Right renal pelvis (tissue), 4 donors: Measurements from ENCODE around the gene CYP27A1. TPM values are rescaled to one million over a fixed set of nuclear protein-coding genes. Genes with fewer than 3 reads are reported as not detected.

Experiments
- DNase-seq, 4 donors: peaks; one replicate each; pipeline ENCODE4 v3.0.0-alpha.2; 2013; ENCODE audit warnings: low read depth in 4 of 4, low spot score in 3 of 4, missing footprints in 1 of 4
- polyA plus RNA-seq, 4 donors: library from polyadenylated mRNA; unstranded; fragments of 120-200 nt; gene quantifications; one replicate each; pipeline ENCODE4 v1.2.1, GENCODE V29; 2013; ENCODE audit not compliant: insufficient read length in 4 of 4

Gene CYP27A1
- 10 to 100 TPM; 44.3 to 57.6 (median 50.7) TPM for polyA plus RNA-seq

- DNase-seq: no peak
Observed at GRCh38 chr2:218781691-218782527, at the start of gene CYP27A1. Gene CYP27A1 (plus strand): TSS chr2:218782147. CDS start chr2:218782183, 36 bp downstream.

- no peak for DNase-seq
Observed at GRCh38 chr2:218732761-218733158, 49.2 kb upstream of the CYP27A1 start.

GRCh38 chr2:218733171-218734021, 48.6 kb upstream of the CYP27A1 start:
- no peak for DNase-seq

- DNase-seq: no peak
Observed at GRCh38 chr2:218734190-218734975, 47.6 kb upstream of the CYP27A1 start.

GRCh38 chr2:218736531-218736930, 45.4 kb upstream of the CYP27A1 start:
- DNase-seq: no peak

- no peak for DNase-seq
Observed at GRCh38 chr2:218743068-218743467, 38.9 kb upstream of the CYP27A1 start.

GRCh38 chr2:218744615-218745014, 37.3 kb upstream of the CYP27A1 start:
- DNase-seq: no peak

GRCh38 chr2:218745160-218745558, 36.8 kb upstream of the CYP27A1 start:
- no peak for DNase-seq

- DNase-seq: no peak
Observed at GRCh38 chr2:218745559-218746469, 36.1 kb upstream of the CYP27A1 start.

GRCh38 chr2:218746470-218746795, 35.5 kb upstream of the CYP27A1 start:
- DNase-seq: no peak

- no peak for DNase-seq
Observed at GRCh38 chr2:218746960-218747359, 35.0 kb upstream of the CYP27A1 start.

- no peak for DNase-seq
Observed at GRCh38 chr2:218748741-218749441, 33.1 kb upstream of the CYP27A1 start.

GRCh38 chr2:218754201-218754600, 27.7 kb upstream of the CYP27A1 start:
- DNase-seq: no peak

GRCh38 chr2:218754781-218755180, 27.2 kb upstream of the CYP27A1 start:
- no peak for DNase-seq

- no peak for DNase-seq
Observed at GRCh38 chr2:218755198-218755566, 26.8 kb upstream of the CYP27A1 start.

- DNase-seq: no peak
Observed at GRCh38 chr2:218755567-218756404, 26.2 kb upstream of the CYP27A1 start.

- DNase-seq: no peak
Observed at GRCh38 chr2:218756599-218757377, 25.2 kb upstream of the CYP27A1 start.

GRCh38 chr2:218761795-218762194, 20.2 kb upstream of the CYP27A1 start:
- DNase-seq: no peak
